ENCODE results near the gene ATP8B1.
"Not testable (repeated sequence)": the region's sequence is repeated elsewhere in the genome, so short reads cannot be mapped to it uniquely, and the experiment has no call there.

ATP8B1 gene

GRCh38 chr18:57764995-57765394 lies 38.1 kb downstream of the ATP8B1 start:
- no peak for DNase-seq (ENCODE audit: low spot score)

DNA sequence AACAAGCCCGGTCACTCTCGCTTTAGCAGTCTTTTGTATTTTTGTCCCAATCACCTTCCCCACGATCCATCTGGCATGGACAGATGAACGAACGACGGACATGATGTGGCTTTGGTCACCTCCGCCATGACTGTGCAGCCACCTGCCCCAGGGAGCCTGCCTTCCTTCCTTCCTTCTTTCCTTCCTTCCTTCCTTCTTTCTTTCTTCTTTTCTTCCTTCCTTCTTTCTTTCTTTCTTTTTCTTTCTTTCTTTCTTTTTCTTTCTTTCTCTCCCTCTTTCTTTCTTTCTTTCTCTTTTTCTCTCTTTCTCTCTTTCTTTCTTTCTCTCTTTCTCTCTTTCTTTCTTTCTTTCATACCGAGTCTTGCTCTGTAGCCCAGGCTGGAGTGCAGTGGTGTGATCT lies 39.0 kb downstream of the ATP8B1 start:
- no peak for DNase-seq (ENCODE audit: low spot score)

DNA sequence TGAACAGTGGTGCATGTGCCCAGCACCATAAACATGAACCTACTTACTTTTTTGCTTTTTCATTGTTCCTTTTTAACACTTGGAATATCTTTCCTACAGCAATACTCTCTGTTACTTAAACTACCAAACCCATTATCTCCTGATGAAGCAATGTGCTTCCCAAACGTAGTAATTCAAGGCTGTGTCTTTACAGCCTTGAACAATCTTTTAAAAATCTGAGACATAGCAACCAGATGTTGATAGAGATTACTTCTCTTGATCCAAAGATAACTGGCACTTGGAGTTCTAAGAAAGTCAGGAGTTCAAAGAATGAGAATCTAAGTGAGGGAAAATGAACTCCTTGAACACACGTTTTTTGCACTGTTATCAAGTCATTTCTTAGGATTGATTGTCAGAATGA lies 40.4 kb downstream of the ATP8B1 start:
- DNase-seq (ENCODE audit: low spot score) = no peak

DNA sequence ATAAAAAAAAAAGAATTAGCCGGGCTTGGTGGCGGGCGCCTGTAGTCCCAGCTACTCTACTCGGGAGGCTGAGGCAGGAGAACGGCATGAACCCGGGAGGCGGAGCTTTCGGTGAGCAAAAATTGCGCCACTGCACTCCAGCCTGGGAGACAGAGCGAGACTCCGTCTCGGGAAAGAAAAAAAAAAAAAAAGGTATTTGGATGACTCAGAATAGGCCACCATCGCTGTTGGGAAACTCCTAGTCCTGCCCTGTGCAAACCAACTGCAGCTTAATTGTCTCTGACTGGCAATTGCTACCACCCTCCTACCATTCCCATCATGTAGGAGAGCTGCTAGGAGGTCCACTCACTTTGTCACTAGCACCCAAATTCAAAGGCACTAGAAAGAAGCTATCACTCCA lies 43.5 kb downstream of the ATP8B1 start:
- no peak for DNase-seq (ENCODE audit: low spot score)

DNA sequence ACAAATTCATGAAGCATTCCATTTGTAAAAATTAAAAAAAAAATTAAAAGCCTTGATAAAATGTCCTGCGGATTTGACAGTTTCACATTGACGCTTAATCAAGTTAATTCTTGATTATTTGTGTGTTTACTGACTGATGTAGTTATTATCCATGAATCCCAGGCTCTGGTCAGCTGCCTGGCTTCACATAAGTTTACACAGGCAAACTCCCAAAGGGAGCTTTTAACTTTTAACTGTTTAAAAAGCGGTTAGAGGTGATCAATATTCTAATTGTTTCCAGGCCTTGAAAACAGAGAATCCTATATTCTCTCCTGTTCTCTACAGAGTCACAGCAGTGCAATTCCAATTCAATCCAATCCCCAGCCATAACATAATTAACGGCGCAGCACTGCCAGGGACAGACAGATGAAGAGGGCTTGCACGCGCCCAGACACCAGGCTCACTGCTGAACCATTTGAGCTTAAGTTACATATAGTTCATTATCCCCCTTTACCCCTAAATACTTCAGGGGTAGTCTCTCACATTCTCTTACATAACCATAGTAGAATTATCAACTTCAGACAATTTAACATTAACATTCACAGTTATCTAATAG lies 47.5 kb downstream of the ATP8B1 start:
- DNase-seq (ENCODE audit: low spot score) = no peak

GRCh38 chr18:57754577-57755338 lies 48.4 kb downstream of the ATP8B1 start:
- no peak for DNase-seq (ENCODE audit: low spot score)

- no peak for DNase-seq (ENCODE audit: low spot score)
Observed at GRCh38 chr18:57753063-57753462, 50.1 kb downstream of the ATP8B1 start.

DNA sequence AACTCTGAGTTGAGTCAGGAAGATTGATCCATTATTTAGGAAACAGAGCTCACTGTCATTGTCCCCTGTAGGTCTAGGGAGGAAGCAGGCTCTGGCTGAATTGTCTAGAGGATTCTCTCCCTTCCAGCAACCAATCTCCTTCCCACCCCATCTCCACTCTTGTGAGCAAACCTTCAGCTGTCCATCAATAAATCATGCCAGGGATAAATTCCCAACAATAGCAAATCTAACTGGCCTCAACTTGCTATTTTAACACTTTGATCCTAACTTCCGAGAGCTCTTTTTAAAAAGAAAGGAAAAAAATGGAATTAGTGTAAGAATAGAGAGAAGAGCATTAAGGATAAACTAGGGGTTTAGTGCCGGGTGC lies 53.5 kb downstream of the ATP8B1 start:
- DNase-seq (ENCODE audit: low spot score) = no peak

GRCh38 chr18:57748770-57749603 lies 54.1 kb downstream of the ATP8B1 start:
- DNase-seq (ENCODE audit: low spot score) = peak; percentile 10

- no peak for DNase-seq (ENCODE audit: low spot score)
Observed at GRCh38 chr18:57747809-57748680, 55.1 kb downstream of the ATP8B1 start.

- DNase-seq (ENCODE audit: low spot score) = no peak
Observed at GRCh38 chr18:57744211-57744694, 58.9 kb downstream of the ATP8B1 start.

DNA sequence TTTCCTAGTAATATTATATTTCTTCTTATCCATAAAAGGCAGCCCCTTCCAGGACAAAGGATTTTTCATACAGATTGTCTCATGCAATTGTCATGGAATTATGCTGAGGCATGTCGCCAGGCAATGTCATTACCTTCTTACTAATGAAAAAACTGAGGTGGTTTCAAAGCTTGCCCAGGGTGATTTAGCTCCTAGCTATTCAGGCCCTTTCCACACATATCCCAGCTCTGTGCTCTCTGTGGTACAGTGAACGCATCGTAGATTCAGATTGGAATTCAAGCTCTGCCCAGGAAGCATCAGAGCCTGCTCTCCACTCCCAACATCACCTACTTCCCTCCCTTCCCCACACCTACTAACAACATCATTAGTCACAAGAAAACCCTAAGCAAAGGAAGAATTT lies 60.1 kb downstream of the ATP8B1 start:
- DNase-seq (ENCODE audit: low spot score) = no peak

- no peak for DNase-seq (ENCODE audit: low spot score)
Observed at GRCh38 chr18:57741273-57741672, 61.8 kb downstream of the ATP8B1 start.

GRCh38 chr18:57738078-57738477 lies 65.0 kb downstream of the ATP8B1 start:
- DNase-seq (ENCODE audit: low spot score) = no peak

GRCh38 chr18:57737400-57738060 lies 65.6 kb downstream of the ATP8B1 start:
- peak; percentile 77 for DNase-seq (ENCODE audit: low spot score)

DNA sequence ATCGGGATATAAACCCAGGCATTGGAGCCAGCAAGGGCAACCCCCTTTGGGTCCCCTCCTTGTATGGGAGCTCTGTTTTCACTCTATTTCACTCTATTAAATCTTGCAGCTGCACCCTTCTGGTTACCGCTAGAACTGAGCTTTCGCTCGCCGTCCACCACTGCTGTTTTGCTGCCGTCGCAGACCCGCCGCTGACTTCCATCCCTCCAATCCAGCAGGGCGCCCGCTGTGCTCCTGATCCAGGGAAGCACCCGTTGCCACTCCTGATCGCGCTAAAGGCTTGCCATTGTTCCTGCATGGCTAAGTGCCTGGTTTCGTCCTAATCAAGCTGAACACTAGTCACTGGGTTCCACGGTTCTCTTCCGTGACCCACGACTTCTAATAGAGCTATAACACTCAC lies 68.1 kb downstream of the ATP8B1 start:
- DNase-seq (ENCODE audit: low spot score) = not testable (repeated sequence)

DNA sequence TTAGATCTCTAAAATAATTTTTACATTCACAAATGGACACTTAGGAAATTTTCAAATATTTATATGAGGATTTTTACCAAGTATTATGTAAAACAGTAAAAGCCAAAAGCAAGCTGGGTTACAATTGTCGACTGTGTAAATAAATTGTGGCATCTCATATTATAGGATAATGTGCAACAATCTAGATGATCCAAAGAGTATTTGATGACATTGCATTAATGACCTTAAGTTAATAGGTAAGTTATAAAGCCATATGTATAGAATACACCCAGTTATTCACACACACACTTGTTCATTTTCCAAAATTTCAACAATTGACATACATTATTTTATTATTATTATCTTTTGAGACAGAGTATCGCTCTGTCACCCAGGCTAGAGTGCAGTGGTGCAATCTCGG lies 69.3 kb downstream of the ATP8B1 start:
- DNase-seq (ENCODE audit: low spot score) = no peak

GRCh38 chr18:57730146-57730545 lies 73.0 kb downstream of the ATP8B1 start:
- DNase-seq (ENCODE audit: low spot score) = peak; percentile 21

GRCh38 chr18:57728941-57729511 lies 74.1 kb downstream of the ATP8B1 start:
- DNase-seq (ENCODE audit: low spot score) = no peak

DNA sequence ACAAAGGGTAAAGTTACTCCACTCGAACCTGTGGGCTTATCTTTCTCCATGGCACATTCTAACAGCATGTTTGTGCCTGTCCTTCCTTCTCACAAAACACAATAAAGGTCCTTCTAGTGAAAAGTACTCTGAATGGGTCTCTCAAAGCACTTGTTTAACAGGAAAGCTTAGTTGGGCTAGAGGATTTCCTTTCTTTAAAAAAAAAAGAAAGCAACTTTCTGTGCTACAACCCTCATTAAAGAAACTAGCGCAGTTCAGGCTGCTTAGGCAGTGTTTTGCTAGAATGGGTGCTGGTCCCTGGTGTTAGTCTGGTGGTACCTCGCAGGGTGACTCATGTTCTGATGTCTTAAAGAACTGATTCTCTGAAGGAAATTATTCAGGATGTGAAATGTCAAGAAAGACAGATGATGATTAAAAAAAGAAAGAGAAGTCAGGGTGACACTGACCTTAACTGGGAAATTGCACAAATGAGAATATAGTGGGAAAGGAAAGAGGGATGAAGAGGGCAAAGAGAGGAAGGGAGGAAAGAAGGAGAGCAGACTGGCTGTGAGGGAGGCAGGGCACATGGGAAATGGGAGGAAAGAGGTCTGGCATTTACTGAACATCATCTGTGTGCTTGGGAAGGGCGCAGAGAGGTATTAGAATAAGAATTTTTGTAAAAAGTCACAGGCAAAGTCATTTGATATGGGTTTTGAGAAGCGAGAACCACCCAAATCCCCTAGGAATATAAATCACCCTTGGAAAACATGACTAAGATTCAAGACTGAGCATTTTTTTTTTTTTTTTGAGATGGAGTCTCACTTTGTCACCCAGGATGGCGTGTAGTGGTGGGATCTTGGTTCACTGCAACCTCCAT lies 74.9 kb downstream of the ATP8B1 start:
- DNase-seq (ENCODE audit: low spot score) = no peak
